HEK293 (cell line): ENCODE results near the gene CACNA1C.

Experiments
- BCL11B ChIP-seq: fragments of 450-650 bp; formaldehyde crosslinking; IDR thresholded peaks from 2 replicates; pipeline ENCODE4 v1.5.1; 2016; ENCODE audit warnings: low read depth, missing biosample characterization, missing genetic modification characterization
- GLIS1 ChIP-seq: fragments of 450-650 bp; formaldehyde crosslinking; IDR thresholded peaks from 2 replicates; pipeline ENCODE4 v1.5.1; 2016; ENCODE audit warnings: missing biosample characterization, missing genetic modification characterization
- HOXD13 ChIP-seq: sonication (generic); formaldehyde crosslinking; IDR thresholded peaks from 2 replicates; pipeline ENCODE4 v1.8.0; 2022; ENCODE audit warnings: missing genetic modification reagents, borderline replicate concordance
- INSM2 ChIP-seq: fragments of 450-650 bp; formaldehyde crosslinking; IDR thresholded peaks from 2 replicates; pipeline ENCODE4 v1.5.1; 2016; ENCODE audit warnings: missing biosample characterization, missing genetic modification characterization
- KLF1 ChIP-seq: fragments of 450-650 bp; formaldehyde crosslinking; IDR thresholded peaks from 2 replicates; pipeline ENCODE4 v1.5.1; 2016; ENCODE audit warnings: missing biosample characterization, missing genetic modification characterization
- MEIS1 ChIP-seq: sonication (generic); formaldehyde crosslinking; IDR thresholded peaks from 2 replicates; pipeline ENCODE4 v1.8.1; 2022; ENCODE audit warnings: missing genetic modification reagents, mild to moderate bottlenecking, borderline replicate concordance
- PRDM10 ChIP-seq: fragments of 450-650 bp; formaldehyde crosslinking; IDR thresholded peaks from 2 replicates; pipeline ENCODE4 v1.5.1; 2016; ENCODE audit warnings: missing biosample characterization, missing genetic modification characterization
- ZBTB11 ChIP-seq: fragments of 450-650 bp; formaldehyde crosslinking; conservative IDR thresholded peaks from 2 replicates; pipeline ENCODE4 v1.5.1; 2016; ENCODE audit warnings: low read depth, missing biosample characterization, missing genetic modification characterization
- ZBTB20 ChIP-seq: fragments of 450-650 bp; formaldehyde crosslinking; IDR thresholded peaks from 2 replicates; pipeline ENCODE4 v1.5.1; 2016; ENCODE audit warnings: missing biosample characterization, missing genetic modification characterization
- ZBTB21 ChIP-seq: fragments of 450-650 bp; formaldehyde crosslinking; IDR thresholded peaks from 2 replicates; pipeline ENCODE4 v1.5.1; 2017; ENCODE audit warnings: missing biosample characterization, missing genetic modification characterization
- ZBTB7A ChIP-seq: fragments of 450-650 bp; formaldehyde crosslinking; IDR thresholded peaks from 2 replicates; pipeline ENCODE4 v1.5.1; 2016; ENCODE audit warnings: low read depth, missing biosample characterization, missing genetic modification characterization
- ZBTB8A ChIP-seq: fragments of 450-650 bp; formaldehyde crosslinking; IDR thresholded peaks from 2 replicates; pipeline ENCODE4 v1.5.1; 2016; ENCODE audit warnings: missing biosample characterization, missing genetic modification characterization
- ZFHX2 ChIP-seq: fragments of 450-650 bp; formaldehyde crosslinking; conservative IDR thresholded peaks from 2 replicates; pipeline ENCODE4 v1.5.1; 2016; ENCODE audit warnings: missing biosample characterization, missing genetic modification characterization
- ZFP37 ChIP-seq: fragments of 450-650 bp; formaldehyde crosslinking; IDR thresholded peaks from 2 replicates; pipeline ENCODE4 v1.5.1; 2016; ENCODE audit warnings: missing biosample characterization, missing genetic modification characterization
- ZNF202 ChIP-seq: fragments of 450-650 bp; formaldehyde crosslinking; IDR thresholded peaks from 2 replicates; pipeline ENCODE4 v1.5.1; 2016; ENCODE audit warnings: missing biosample characterization, missing genetic modification characterization, borderline replicate concordance
- ZNF221 ChIP-seq: fragments of 450-650 bp; formaldehyde crosslinking; IDR thresholded peaks from 2 replicates; pipeline ENCODE4 v1.5.1; 2017; ENCODE audit warnings: missing biosample characterization, missing genetic modification characterization, borderline replicate concordance
- ZNF223 ChIP-seq: fragments of 450-650 bp; formaldehyde crosslinking; IDR thresholded peaks from 2 replicates; pipeline ENCODE4 v1.5.1; 2016; ENCODE audit warnings: missing biosample characterization, missing genetic modification characterization
- ZNF26 ChIP-seq: fragments of 450-650 bp; formaldehyde crosslinking; IDR thresholded peaks from 2 replicates; pipeline ENCODE4 v1.5.1; 2016; ENCODE audit warnings: missing biosample characterization, missing genetic modification characterization
- ZNF266 ChIP-seq: fragments of 450-650 bp; formaldehyde crosslinking; IDR thresholded peaks from 2 replicates; pipeline ENCODE4 v1.5.1; 2016; ENCODE audit warnings: missing biosample characterization, missing genetic modification characterization, low read depth
- ZNF362 ChIP-seq: fragments of 450-650 bp; formaldehyde crosslinking; IDR thresholded peaks from 2 replicates; pipeline ENCODE4 v1.5.1; 2016; ENCODE audit warnings: missing biosample characterization, missing genetic modification characterization
- ZNF423 ChIP-seq: fragments of 450-650 bp; formaldehyde crosslinking; IDR thresholded peaks from 2 replicates; pipeline ENCODE4 v1.5.1; 2016; ENCODE audit warnings: missing biosample characterization, missing genetic modification characterization
- ZNF596 ChIP-seq: fragments of 450-650 bp; IDR thresholded peaks from 2 replicates; pipeline ENCODE4 v1.5.0; 2018; ENCODE audit warnings: missing biosample characterization, mild to moderate bottlenecking, missing genetic modification characterization, moderate library complexity
- ZNF626 ChIP-seq: fragments of 450-650 bp; sonication (Bioruptor Pico); formaldehyde crosslinking; IDR thresholded peaks from 2 replicates; pipeline ENCODE4 v1.5.1; 2018; ENCODE audit warnings: missing biosample characterization, missing genetic modification characterization, inconsistent platforms
- ZNF670 ChIP-seq: fragments of 450-650 bp; formaldehyde crosslinking; IDR thresholded peaks from 2 replicates; pipeline ENCODE4 v1.5.1; 2016; ENCODE audit warnings: missing biosample characterization, missing genetic modification characterization, low read depth
- ZNF692 ChIP-seq: fragments of 450-650 bp; formaldehyde crosslinking; IDR thresholded peaks from 2 replicates; pipeline ENCODE4 v1.5.1; 2016; ENCODE audit warnings: missing biosample characterization, missing genetic modification characterization
- ZNF837 ChIP-seq: fragments of 450-650 bp; formaldehyde crosslinking; IDR thresholded peaks from 2 replicates; pipeline ENCODE4 v1.5.1; 2016; ENCODE audit warnings: missing biosample characterization, missing genetic modification characterization
- ZNF843 ChIP-seq: fragments of 450-650 bp; formaldehyde crosslinking; IDR thresholded peaks from 2 replicates; pipeline ENCODE4 v1.5.1; 2016; ENCODE audit warnings: missing biosample characterization, missing genetic modification characterization

The CACNA1C gene

GRCh38 chr12:2017546-2018337, 35.0 kb upstream of the CACNA1C start (continued):
- no peak for TF ChIP-seq ZBTB8A (tag by site-specific recombination)
- no peak for TF ChIP-seq ZNF202 (tag by site-specific recombination)
- TF ChIP-seq ZNF26 = no peak
- no peak for TF ChIP-seq ZNF423
- TF ChIP-seq ZNF221 (tag by site-specific recombination) = no peak
- TF ChIP-seq ZBTB20 (tag by site-specific recombination) = no peak
- TF ChIP-seq MEIS1 = no peak
- TF ChIP-seq ZFHX2 (tag by site-specific recombination) = no peak
- TF ChIP-seq PRDM10 = no peak
- no peak for TF ChIP-seq ZNF626 (tag by site-specific recombination)
- TF ChIP-seq ZNF596 (tag by site-specific recombination) = no peak
- TF ChIP-seq ZNF266 = no peak
- peak; percentile 66 for TF ChIP-seq ZNF362 (tag by site-specific recombination)
- no peak for TF ChIP-seq ZBTB11 (tag by site-specific recombination)
- no peak for TF ChIP-seq BCL11B (tag by site-specific recombination)
- TF ChIP-seq ZFP37 (tag by site-specific recombination) = no peak
- TF ChIP-seq GLIS1 (tag by site-specific recombination) = no peak
- TF ChIP-seq KLF1 (tag by site-specific recombination) = no peak
- no peak for TF ChIP-seq INSM2 (tag by site-specific recombination)
- no peak for TF ChIP-seq ZNF670 (tag by site-specific recombination)
- no peak for TF ChIP-seq ZNF843
- TF ChIP-seq ZBTB7A (tag by site-specific recombination) = no peak
- peak; percentile 74 for TF ChIP-seq ZBTB21
- TF ChIP-seq ZNF692 (tag by site-specific recombination) = peak; percentile 53
- TF ChIP-seq ZNF837 = no peak
- no peak for TF ChIP-seq ZNF223 (tag by site-specific recombination)
- no peak for TF ChIP-seq HOXD13
